ENCODE results near the gene FEM1C.

GRCh38 chr5:115565233-115565632 is 20.7 kb upstream of the FEM1C start:
- TF ChIP-seq RAD21 (conservative IDR thresholded peaks at IDR 0.05) (no peak), CTCF (IDR thresholded peaks at IDR 0.05; ENCODE audit: poor library complexity, severe bottlenecking) (no peak), MXI1 (conservative IDR thresholded peaks at IDR 0.05; ENCODE audit: poor library complexity, severe bottlenecking) (no peak)

All from neural cell (in vitro differentiated cells).